Mucosa of stomach (tissue), 1 donor: Measurements from ENCODE around the gene ZBTB7C.

ENCODE experiments used
- H3K27me3 ChIP-seq: one replicate; pipeline ENCODE4 v1.7.0; 2013; ENCODE audit warnings: mild to moderate bottlenecking, low read length; ENCODE audit not compliant: control insufficient read depth, insufficient read depth
- H3K36me3 ChIP-seq: one replicate; pipeline ENCODE4 v1.7.0; 2013; ENCODE audit warnings: low read length; ENCODE audit not compliant: control insufficient read depth, insufficient read depth
- H3K4me1 ChIP-seq: one replicate; pipeline ENCODE4 v1.7.0; 2013; ENCODE audit warnings: mild to moderate bottlenecking, low read length; ENCODE audit not compliant: control insufficient read depth, insufficient read depth
- H3K4me3 ChIP-seq: one replicate; pipeline ENCODE4 v1.7.0; 2013; ENCODE audit warnings: low read length
- H3K9ac ChIP-seq: one replicate; pipeline ENCODE4 v1.7.0; 2013; ENCODE audit warnings: mild to moderate bottlenecking, low read length, moderate library complexity
- H3K9me3 ChIP-seq: one replicate; pipeline ENCODE4 v1.7.0; 2013; ENCODE audit warnings: mild to moderate bottlenecking, low read length, moderate library complexity; ENCODE audit not compliant: control insufficient read depth
- donor health status: Pancreatic carcinoma.

ZBTB7C gene

DNA sequence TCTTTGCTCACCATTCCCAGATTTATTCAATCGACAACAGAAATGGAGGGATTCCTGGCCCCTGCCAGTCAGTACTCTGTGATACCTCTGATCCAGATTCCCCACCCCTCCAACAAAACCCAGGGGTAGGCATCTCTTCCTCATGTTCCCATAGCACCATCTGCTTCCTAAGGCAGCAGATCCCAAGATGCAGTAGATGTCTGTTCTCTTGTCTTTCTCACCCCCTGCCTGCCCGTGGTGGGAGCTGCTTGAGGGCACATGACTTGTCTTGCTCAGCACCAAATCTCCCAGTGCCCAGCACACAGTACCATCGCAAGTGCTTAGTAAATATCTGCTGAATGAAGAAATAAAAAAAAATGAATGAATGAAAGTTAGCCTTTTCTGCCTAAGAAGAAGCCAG is 98.2 kb downstream of the ZBTB7C start:
- Histone ChIP-seq H3K9me3 (no peaks in the 10 kb centered on the region), H3K9ac (no peak overlapping the region), H3K36me3 (no peaks in the 10 kb centered on the region), H3K4me3 (no peak overlapping the region), H3K4me1 (peaks cover 7% of the 10 kb centered on the region), H3K27me3 (no peaks in the 10 kb centered on the region)

DNA sequence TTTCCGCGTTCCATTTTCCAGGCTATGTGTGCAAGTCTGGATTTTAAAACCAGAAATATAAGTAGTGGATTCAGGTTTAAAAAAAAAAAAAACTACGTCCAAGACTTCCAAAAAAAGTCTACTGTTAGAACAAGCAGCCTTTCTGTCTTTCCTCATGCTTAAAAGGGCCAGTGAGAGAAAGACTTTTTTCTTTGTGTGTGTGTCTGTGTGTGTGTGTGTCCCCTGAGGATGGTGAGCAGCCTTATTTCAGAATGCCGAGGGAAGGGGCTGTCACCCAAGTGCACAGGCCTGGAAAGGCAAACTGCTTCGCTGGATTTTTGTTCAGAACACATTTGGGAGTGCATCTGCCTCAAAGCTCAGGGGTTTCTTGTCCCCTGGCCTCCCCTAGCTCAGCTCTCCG is 98.8 kb downstream of the ZBTB7C start:
- H3K36me3 ChIP-seq = no peaks in the 10 kb centered on the region
- H3K27me3 ChIP-seq = no peaks in the 10 kb centered on the region
- H3K4me1 ChIP-seq = peaks cover 7% of the 10 kb centered on the region
- H3K9ac ChIP-seq = no peak overlapping the region
- H3K9me3 ChIP-seq = no peaks in the 10 kb centered on the region
- no peak overlapping the region for H3K4me3 ChIP-seq

DNA sequence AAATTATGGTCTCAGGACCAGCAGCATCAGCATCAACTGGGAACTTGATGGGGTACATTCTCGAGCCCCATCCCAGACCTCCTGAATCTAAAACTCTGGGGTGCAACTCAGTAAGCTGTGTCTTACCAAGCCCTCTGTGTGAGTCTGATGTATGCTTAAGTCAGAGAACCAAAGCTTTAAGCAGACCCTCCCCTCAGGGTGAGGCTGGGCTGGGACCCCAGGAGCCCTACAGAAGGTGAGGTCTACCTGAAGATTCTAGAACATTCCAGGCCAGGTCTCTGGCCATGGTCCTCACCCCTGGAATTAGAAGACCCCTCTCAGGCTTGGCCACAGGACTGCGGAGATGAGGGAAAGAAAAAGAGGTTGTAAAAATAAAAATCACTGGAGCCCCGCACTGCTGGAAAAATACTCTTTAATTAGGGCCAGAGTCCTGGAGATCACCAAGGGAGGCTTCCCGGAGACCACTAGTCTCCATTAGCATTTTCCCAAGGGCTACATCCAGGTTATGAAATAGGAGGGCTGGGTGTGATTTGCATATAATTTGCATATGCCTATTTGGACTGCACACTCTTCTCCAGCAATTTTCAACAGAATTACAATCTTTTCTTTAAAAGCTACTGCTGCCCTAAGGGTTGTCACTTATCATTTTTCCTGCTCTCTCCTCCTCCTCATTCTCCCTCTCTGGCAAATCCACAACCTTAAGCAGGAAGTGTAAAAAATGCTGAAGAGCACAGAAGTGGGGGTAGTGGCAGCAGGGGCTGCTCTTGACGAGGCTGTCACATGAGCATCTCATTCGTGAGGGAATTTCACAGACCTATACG is 100.2 kb downstream of the ZBTB7C start:
- H3K4me1 ChIP-seq = peaks cover 7% of the 10 kb centered on the region
- H3K36me3 ChIP-seq = no peaks in the 10 kb centered on the region
- no peaks in the 10 kb centered on the region for H3K9me3 ChIP-seq
- no peak overlapping the region for H3K9ac ChIP-seq
- no peak overlapping the region for H3K4me3 ChIP-seq
- H3K27me3 ChIP-seq = no peaks in the 10 kb centered on the region

DNA sequence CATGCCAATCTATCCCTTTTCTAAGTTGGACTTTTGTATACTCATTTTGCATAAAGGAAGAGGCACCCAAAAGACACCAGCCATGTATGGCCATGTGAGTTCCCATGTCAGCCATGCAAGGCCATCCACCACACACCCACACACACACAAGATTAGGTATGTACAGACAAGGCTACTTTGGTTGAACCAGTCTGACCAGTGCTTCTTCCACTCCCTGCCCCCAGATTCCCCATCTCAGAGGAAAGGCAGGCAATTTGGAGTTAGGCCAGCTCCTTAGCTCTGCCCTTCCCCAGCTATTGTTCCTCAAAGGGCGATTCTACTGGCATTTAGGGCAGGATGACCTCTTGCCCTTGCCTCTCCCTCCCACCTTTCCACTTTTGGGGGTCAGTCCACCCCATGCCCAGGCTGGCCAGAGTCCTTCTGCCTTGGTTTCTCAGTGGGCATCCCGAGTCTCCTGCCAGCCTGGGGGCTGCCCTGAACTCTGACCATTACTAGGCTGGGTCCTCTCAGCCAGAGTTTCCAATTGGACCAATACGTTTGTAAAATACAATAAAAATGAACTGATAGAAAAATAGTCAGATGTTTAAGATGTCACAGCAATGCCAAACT is 101.1 kb downstream of the ZBTB7C start:
- H3K9me3 ChIP-seq = no peaks in the 10 kb centered on the region
- no peaks in the 10 kb centered on the region for H3K36me3 ChIP-seq
- peaks cover 7% of the 10 kb centered on the region for H3K4me1 ChIP-seq
- H3K4me3 ChIP-seq = no peak overlapping the region
- no peak overlapping the region for H3K9ac ChIP-seq
- H3K27me3 ChIP-seq = no peaks in the 10 kb centered on the region

DNA sequence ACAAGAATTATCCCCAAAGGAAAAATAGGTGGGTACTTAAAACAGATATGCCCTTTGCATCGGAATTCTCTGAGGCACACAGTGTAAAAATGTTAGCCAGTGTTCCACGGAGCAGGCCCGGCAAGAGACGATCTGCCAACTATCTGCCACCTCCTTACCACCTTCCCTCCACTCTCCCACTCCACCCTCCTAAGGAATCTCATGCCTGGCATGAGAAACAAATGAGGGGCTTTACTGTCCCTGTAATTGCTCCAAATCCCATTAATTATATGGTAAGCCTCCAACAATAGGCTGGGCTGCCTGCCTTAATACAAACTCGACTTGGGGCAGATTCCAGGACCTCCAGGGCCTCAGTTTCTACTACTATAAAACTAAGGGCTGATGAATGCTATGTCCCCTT is 102.3 kb downstream of the ZBTB7C start:
- Histone ChIP-seq H3K9me3 (no peaks in the 10 kb centered on the region), H3K4me1 (peaks cover 7% of the 10 kb centered on the region), H3K27me3 (no peaks in the 10 kb centered on the region), H3K36me3 (no peaks in the 10 kb centered on the region), H3K4me3 (no peak overlapping the region), H3K9ac (no peak overlapping the region)

DNA sequence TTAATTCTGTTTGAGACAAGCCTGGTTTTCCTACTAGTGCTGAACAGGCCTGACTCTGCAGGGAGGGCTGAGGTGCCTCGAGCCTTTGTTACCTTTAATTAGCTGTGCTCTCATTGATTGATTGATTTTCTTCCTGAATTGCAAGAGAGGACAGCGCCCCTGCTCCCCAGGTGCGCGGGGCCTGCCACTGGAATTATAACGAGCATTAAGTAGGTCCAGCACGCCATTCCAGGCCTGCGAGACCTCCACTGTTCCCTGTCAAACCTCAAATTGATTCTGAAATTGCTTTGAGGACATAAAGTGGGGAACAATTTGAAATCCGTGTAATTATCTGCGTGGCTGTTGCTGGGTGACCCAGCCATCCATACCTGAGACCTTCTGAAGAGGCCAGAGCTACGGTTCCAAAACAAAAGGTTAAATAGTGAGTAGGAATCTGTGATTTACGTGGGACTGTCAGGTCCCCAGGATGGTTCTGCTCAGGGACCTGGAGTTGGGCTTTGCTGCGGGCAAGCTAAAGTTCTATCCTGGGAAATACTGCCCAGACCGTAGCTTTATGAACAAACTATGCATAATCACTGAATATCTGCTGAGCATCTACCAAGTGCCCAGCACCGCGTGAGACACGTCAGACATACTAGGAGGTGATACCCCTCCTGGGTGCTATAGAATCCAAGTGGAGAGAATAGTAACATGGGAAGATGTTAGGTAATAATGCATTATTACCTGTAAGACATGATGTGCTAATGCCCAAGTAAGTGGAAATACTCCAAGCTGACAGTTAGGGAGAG is 104.1 kb downstream of the ZBTB7C start:
- Histone ChIP-seq H3K4me3 (no peak overlapping the region), H3K9ac (no peak overlapping the region), H3K27me3 (no peaks in the 10 kb centered on the region), H3K36me3 (no peaks in the 10 kb centered on the region), H3K4me1 (peaks cover 14% of the 10 kb centered on the region), H3K9me3 (no peaks in the 10 kb centered on the region)

DNA sequence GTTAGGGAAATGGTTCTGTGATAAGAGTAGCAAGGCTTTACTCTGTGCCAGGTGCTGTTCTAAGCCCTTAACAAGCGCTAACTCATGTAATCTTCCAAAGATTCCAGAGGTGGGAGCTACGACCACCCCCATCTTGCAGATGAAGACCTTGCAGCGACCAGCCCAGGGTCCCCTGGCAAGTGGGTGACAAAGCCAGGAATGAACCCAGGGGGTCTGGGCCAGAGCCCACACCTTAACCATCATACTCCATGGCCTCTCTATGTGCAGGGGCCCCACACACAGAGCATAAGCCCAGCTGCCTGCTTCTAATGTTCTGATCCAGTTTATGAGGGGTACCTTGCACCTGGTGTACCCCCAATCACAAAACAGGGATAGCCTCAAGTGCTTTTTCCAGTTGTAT is 105.3 kb downstream of the ZBTB7C start:
- Histone ChIP-seq H3K36me3 (no peaks in the 10 kb centered on the region), H3K9ac (no peak overlapping the region), H3K27me3 (no peaks in the 10 kb centered on the region), H3K4me3 (no peak overlapping the region), H3K4me1 (peaks cover 14% of the 10 kb centered on the region), H3K9me3 (no peaks in the 10 kb centered on the region)

DNA sequence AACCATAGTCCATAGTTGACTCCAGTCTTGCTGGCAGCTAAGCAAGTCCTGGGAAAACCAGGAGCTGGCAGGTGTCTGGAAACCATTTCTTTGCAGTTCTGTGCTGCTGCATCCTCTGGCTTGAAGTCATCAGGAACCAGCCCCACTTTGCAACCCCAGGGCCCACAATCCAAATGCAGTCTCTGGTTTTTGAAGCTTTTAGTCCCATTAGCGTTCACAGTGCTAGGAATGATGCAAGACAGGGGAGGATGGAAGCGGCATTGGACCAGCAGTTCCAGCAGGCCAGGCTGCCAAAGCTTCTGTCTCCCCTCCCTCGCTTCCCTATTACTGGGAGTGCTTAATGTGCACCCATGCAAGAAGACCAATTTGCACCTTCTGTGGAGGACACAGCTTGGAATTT is 106.4 kb downstream of the ZBTB7C start:
- H3K9me3 ChIP-seq = no peaks in the 10 kb centered on the region
- no peaks in the 10 kb centered on the region for H3K27me3 ChIP-seq
- no peak overlapping the region for H3K9ac ChIP-seq
- H3K4me1 ChIP-seq = peaks cover 8% of the 10 kb centered on the region
- H3K36me3 ChIP-seq = no peaks in the 10 kb centered on the region
- no peak overlapping the region for H3K4me3 ChIP-seq

DNA sequence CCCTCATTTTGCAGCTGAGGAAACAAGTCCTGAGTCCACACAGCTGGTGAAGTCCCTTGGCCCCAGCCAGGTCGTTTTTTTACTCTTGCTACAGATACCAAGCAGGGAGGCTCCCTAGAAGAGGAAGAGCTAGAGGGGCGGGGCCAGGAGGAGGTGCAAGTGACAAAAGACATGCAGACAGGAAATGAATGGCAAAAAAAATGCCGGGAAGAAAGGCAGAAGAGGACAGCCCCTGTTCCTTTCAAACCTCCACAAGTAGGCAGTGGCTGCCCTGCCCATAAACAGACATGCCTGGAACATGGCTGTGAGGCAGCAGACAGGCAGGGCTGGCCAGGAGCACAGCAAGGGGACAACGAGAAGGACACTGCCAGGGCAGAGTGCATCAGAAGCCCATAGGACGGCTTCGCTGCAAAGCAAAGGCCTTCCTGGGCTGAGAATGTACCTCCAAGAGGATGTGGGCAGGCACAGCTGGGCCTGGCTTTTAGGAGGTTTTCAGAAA is 108.7 kb downstream of the ZBTB7C start:
- no peaks in the 10 kb centered on the region for H3K36me3 ChIP-seq
- H3K9ac ChIP-seq = no peak overlapping the region
- peaks cover 18% of the 10 kb centered on the region for H3K4me1 ChIP-seq
- no peak overlapping the region for H3K4me3 ChIP-seq
- H3K27me3 ChIP-seq = no peaks in the 10 kb centered on the region
- H3K9me3 ChIP-seq = no peaks in the 10 kb centered on the region

DNA sequence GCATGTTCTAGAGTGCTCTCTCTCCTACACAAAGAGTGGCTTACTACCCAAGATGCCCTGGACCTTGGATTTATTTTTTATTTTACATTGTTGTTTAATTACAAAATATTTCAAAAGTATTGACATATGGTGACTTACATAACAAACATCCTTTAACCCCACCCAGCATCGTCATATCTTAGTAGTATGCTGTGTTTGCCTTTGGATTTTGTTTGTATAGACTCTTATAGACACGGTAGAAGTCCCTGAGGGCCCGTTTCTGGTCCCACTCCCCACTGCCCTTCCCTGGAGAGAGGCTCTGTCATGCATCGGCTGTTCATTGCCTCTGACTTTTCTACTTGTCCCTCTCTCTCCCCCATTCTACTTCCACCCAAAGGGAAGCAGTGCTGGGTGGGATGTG is 112.0 kb downstream of the ZBTB7C start:
- Histone ChIP-seq H3K4me1 (peaks cover 27% of the 10 kb centered on the region), H3K36me3 (no peaks in the 10 kb centered on the region), H3K9ac (no peak overlapping the region), H3K9me3 (no peaks in the 10 kb centered on the region), H3K4me3 (no peak overlapping the region), H3K27me3 (no peaks in the 10 kb centered on the region)

DNA sequence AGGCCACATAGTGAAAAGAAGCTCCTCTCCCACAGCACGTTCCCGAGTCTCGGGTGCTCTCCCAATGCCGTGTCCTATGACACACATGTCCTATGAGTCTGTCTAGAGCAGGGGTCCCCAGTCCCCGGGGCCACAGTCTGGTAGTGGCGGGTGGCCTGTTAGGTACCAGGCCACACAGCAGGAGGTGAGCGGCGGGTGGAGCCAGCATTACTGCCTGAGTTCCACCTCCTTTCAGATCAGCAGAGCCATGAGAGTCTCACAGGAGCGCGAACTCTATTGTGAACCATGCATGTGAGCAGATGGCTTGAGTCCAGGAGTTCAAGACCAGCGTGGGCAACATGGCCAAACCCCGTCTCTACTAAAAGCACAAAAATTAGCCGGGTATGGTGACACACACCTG is 112.6 kb downstream of the ZBTB7C start:
- H3K4me3 ChIP-seq = no peak overlapping the region
- no peaks in the 10 kb centered on the region for H3K36me3 ChIP-seq
- H3K9ac ChIP-seq = no peak overlapping the region
- H3K4me1 ChIP-seq = peaks cover 27% of the 10 kb centered on the region
- H3K27me3 ChIP-seq = no peaks in the 10 kb centered on the region
- H3K9me3 ChIP-seq = no peaks in the 10 kb centered on the region
